Measurements from ENCODE around the gene BTBD19.
A peak's percentile ranks its signal among the peaks of the same experiment; 100 is the strongest.
"Not testable (repeated sequence)": the region's sequence is repeated elsewhere in the genome, so short reads cannot be mapped to it uniquely, and the experiment has no call there.

The BTBD19 gene, protein sequence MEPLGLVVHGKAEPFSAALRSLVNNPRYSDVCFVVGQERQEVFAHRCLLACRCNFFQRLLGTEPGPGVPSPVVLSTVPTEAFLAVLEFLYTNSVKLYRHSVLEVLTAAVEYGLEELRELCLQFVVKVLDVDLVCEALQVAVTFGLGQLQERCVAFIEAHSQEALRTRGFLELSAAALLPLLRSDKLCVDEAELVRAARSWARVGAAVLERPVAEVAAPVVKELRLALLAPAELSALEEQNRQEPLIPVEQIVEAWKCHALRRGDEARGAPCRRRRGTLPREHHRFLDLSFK

DNA sequence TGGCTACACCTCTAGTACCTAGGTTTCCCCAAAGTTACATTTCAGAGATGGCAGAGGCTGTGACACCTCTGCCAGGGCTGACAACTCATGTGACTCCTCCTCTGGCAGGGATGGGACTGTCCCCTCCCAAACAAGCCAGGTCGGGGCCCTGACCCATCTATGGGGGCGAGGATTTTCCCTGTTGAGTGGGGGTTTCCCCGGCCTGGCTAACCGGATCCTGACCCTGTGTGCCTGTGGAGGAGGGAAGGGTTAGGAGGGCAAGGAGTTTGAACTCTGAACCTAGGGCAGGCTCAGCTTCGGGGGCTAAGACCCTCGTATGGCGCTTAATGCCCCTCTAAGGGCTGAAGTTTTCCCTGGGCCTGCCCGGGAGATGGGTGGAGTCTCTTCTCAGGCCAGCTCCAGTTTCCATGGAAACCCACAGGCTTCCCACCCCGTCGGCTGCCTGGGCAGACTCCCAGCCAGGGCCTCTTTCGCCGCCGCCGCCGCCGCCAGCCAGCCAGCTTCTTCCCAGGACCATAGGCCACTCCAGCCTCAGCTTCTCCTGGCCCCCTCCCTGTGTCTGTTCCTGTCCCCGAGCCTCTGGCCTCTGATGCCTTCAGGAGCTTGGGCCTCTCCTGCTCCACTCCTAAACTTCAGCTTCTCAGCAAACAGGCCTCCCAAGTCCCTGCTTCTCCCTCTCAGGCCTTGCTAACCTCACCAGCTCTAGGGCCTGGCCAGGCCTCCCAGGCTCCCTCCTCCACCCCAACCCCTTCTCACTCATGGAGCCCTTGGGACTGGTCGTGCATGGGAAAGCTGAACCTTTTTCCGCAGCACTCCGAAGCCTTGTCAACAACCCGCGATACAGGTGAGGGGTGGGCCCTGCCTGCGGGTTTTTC lies at the start of gene BTBD19:
TSS of gene BTBD19 (plus strand) at position 461 of the 875 bp plus-strand sequence. CDS start at position 759, 298 bp downstream.
- DNase-seq (ENCODE audit: low spot score), result peak; percentile 90
- peak within 1 kb of the TSS; percentile 79 for H3K4me3 Mint-ChIP-seq
- peaks cover 57% of the 10 kb centered on the region for H3K36me3 Mint-ChIP-seq (ENCODE audit: low read depth)
- H3K27me3 Mint-ChIP-seq (ENCODE audit: low read depth), result no peaks in the 10 kb centered on the region
- peak within 1 kb of the TSS; percentile 99 for H3K27ac Mint-ChIP-seq
- peaks cover 60% of the 10 kb centered on the region for H3K4me1 Mint-ChIP-seq (ENCODE audit: low read depth)
- H3K9me3 Mint-ChIP-seq, result no peaks in the 10 kb centered on the region

DNA sequence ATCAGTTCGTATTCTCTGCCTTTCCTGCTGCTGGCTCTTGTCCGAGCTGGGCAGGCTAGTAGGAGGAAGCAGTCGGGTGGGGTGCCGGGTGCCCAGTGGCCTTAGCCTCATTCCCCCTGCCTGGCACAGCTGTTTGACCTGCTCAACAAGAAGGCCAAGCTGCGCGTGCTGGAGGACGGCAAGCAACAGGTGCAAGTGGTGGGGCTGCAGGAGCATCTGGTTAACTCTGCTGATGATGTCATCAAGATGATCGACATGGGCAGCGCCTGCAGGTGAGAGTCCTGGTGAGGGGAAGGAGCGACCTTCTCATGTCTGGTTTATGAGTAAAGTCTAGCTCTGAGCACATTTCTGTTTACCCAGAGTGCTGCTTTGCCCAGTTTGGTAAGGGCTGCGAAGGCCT lies 49.2 kb upstream of the BTBD19 start:
- Mint-ChIP-seq H3K27ac (no peak overlapping the region), H3K36me3 (ENCODE audit: low read depth) (peaks cover 71% of the 10 kb centered on the region), H3K4me1 (ENCODE audit: low read depth) (peaks cover 4% of the 10 kb centered on the region), H3K9me3 (no peaks in the 10 kb centered on the region), H3K4me3 (no peak overlapping the region), H3K27me3 (ENCODE audit: low read depth) (no peaks in the 10 kb centered on the region)
- DNase-seq (ENCODE audit: low spot score), result no peak

DNA sequence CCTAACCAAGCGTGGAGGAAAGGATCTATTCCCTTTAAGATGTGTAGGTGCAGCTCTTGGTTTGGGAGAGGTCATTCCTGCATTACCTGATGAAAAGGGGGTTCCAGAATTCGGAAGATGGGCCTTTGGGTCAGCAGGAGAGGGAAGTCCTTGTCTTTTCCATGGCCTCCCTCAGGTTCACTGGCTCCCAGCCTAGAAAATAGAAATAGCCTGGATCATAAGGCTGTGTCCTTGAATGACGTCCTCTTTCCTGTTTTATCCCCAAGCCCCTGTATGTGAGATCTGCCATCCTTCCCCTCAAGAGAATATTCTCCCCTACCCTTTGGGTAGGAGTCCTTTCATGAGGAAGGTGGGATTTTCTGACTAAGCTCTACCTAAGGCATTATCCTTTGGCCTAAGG lies 47.4 kb upstream of the BTBD19 start:
- no peak overlapping the region for H3K27ac Mint-ChIP-seq
- H3K27me3 Mint-ChIP-seq (ENCODE audit: low read depth), result no peaks in the 10 kb centered on the region
- H3K4me3 Mint-ChIP-seq, result no peak overlapping the region
- DNase-seq (ENCODE audit: low spot score), result no peak
- peaks cover 4% of the 10 kb centered on the region for H3K4me1 Mint-ChIP-seq (ENCODE audit: low read depth)
- no peaks in the 10 kb centered on the region for H3K9me3 Mint-ChIP-seq
- H3K36me3 Mint-ChIP-seq (ENCODE audit: low read depth), result peaks cover 65% of the 10 kb centered on the region

DNA sequence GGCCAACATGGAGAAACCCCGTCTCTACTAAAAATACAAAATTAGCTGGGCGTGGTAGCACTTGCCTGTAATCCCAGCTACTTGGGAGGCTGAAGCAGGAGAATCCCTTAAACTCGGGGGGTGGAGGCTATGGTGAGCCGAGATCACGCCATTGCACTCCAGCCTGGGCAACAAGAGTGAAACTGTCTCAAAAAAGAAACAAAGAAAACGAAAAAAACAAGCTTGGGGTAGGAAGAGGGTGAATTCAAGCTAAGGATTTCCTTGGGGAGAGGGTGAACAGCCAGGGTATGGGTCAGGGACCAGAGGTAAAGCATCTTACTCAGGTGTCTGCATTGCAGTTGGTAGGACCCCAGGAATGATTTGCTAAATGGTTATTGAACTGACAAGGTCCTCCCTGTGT lies 41.9 kb upstream of the BTBD19 start:
- not testable (repeated sequence) for H3K4me3 Mint-ChIP-seq; H3K27ac Mint-ChIP-seq; H3K9me3 Mint-ChIP-seq; DNase-seq (ENCODE audit: low spot score); H3K27me3 Mint-ChIP-seq (ENCODE audit: low read depth); H3K4me1 Mint-ChIP-seq (ENCODE audit: low read depth)
- H3K36me3 Mint-ChIP-seq (ENCODE audit: low read depth), result peaks cover 36% of the 10 kb centered on the region

DNA sequence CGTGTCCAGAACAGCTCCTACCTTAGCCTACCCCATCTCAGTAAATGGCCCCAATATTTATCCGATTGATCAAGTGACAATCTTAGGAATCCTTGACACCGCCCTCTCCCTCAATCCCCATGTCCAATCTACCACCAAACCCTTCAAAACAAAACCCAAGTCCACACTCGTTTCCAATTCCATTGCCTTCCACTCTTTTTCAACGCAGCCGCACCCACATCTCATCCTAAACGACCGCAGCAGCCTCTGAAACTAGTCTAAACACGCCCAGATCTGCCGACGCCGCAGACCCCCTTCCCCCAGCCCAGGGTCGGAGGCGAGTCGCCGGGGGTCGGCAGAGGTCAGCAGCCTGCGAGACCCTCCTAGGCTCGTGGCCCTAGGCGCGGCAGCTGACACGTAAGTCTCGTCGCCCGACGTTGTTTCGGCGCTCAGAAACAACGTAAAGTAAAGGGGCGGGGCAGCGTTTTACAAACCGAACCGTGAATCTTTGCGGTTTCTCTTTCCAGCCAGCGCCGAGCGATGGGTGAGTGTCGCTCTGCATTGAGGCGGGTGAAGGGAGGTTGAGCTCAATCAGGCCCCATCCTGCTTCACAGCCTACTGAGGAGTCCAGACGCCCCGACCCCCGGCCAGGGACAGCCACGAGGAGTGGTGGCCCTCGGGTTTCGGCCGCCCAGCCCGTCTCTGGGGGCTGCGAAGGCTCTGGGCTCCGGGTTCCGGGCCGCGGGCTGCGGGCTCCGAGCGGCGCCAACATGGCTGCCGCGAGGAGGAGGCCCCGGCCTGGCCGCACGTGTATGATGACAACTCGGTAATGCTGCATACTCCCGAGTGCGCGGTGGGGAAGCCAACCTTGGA lies 33.0 kb upstream of the BTBD19 start, which contains the start of gene RPS8:
TSS of gene RPS8 (plus strand) at position 463 of the 852 bp plus-strand sequence. CDS start at position 520, 57 bp downstream.
- Mint-ChIP-seq H3K9me3 (no peaks in the 10 kb centered on the region), H3K36me3 (ENCODE audit: low read depth) (peaks cover 46% of the 10 kb centered on the region), H3K27ac (peak within 1 kb of the TSS; percentile 98), H3K27me3 (ENCODE audit: low read depth) (no peaks in the 10 kb centered on the region), H3K4me1 (ENCODE audit: low read depth) (peaks cover 27% of the 10 kb centered on the region), H3K4me3 (peak within 1 kb of the TSS; percentile 94)
- DNase-seq (ENCODE audit: low spot score), result peak; percentile 90

DNA sequence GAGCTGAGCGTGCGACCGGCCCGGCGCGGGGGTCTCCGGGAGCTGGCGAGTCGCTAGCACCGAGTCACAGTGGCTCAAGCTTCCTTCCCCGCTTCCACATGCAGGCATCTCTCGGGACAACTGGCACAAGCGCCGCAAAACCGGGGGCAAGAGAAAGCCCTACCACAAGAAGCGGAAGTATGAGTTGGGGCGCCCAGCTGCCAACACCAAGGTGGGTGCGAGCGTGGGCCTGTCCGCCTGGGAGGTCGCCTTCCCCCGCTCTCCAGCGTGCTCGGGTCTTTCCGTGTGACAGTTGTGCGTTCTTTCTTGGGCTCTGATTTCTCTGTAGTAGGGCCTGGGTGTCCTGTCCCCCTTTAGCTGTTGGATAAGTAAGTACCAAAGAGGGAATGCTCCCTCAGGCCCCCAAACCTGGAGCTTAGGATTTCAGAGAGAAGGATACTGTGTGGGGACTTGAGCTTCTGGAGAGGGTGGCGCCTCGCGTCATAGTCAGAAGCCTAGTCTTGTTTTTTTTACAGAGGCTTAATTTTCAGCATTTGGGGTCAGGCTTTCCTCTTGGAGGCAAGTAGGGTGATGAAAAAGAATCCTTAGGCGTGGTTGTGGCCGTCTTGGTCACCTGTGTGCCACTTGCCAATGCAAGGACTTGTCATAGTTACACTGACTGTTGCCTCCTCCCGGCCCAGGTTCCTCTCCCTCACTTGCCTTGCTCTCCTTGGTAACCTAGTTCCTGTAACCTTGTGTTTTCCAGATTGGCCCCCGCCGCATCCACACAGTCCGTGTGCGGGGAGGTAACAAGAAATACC lies 32.2 kb upstream of the BTBD19 start:
- H3K27me3 Mint-ChIP-seq (ENCODE audit: low read depth), result no peaks in the 10 kb centered on the region
- no peaks in the 10 kb centered on the region for H3K9me3 Mint-ChIP-seq
- H3K4me1 Mint-ChIP-seq (ENCODE audit: low read depth), result peaks cover 30% of the 10 kb centered on the region
- peaks cover 55% of the 10 kb centered on the region for H3K36me3 Mint-ChIP-seq (ENCODE audit: low read depth)
- DNase-seq (ENCODE audit: low spot score), result peak; percentile 27
- H3K27ac Mint-ChIP-seq, result peak overlapping the region; percentile 94
- peak overlapping the region; percentile 94 for H3K4me3 Mint-ChIP-seq

DNA sequence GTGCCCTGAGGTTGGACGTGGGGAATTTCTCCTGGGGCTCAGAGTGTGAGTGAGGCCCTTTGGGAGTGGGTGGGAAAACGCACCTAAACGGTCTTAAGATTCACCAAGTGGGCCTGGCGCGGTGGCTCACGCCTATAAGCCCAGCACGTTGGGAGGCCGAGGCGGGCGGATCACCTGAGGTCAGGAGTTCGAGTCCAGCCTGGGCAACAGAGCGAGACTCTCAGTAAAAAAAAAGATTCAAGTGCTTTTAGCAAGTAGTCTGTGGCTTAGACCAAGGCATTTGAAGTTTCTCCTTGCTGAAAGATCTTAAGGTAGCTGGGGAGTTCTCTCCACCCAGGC lies 31.6 kb upstream of the BTBD19 start:
- H3K4me1 Mint-ChIP-seq (ENCODE audit: low read depth), result peaks cover 31% of the 10 kb centered on the region
- peak overlapping the region; percentile 94 for H3K27ac Mint-ChIP-seq
- no peaks in the 10 kb centered on the region for H3K9me3 Mint-ChIP-seq
- H3K27me3 Mint-ChIP-seq (ENCODE audit: low read depth), result no peaks in the 10 kb centered on the region
- no peak for DNase-seq (ENCODE audit: low spot score)
- H3K4me3 Mint-ChIP-seq, result peak overlapping the region; percentile 94
- peaks cover 60% of the 10 kb centered on the region for H3K36me3 Mint-ChIP-seq (ENCODE audit: low read depth)

DNA sequence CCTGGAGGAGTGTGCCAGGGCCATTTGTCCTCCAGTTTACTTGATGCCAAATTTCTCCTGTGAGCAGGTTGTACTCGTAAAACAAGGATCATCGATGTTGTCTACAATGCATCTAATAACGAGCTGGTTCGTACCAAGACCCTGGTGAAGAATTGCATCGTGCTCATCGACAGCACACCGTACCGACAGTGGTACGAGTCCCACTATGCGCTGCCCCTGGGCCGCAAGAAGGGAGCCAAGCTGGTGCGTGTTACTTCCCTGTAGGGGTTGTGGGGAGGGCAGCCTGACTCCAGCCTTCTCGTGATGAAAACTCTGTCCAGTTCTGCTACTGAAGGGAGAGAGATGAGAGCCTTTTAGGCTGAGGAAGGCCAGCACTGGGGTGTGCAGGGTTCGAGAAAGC lies 30.8 kb upstream of the BTBD19 start:
- peaks cover 31% of the 10 kb centered on the region for H3K4me1 Mint-ChIP-seq (ENCODE audit: low read depth)
- H3K36me3 Mint-ChIP-seq (ENCODE audit: low read depth), result peaks cover 64% of the 10 kb centered on the region
- no peak for DNase-seq (ENCODE audit: low spot score)
- no peaks in the 10 kb centered on the region for H3K27me3 Mint-ChIP-seq (ENCODE audit: low read depth)
- no peaks in the 10 kb centered on the region for H3K9me3 Mint-ChIP-seq
- peak overlapping the region; percentile 62 for H3K27ac Mint-ChIP-seq
- H3K4me3 Mint-ChIP-seq, result peak overlapping the region; percentile 94

DNA sequence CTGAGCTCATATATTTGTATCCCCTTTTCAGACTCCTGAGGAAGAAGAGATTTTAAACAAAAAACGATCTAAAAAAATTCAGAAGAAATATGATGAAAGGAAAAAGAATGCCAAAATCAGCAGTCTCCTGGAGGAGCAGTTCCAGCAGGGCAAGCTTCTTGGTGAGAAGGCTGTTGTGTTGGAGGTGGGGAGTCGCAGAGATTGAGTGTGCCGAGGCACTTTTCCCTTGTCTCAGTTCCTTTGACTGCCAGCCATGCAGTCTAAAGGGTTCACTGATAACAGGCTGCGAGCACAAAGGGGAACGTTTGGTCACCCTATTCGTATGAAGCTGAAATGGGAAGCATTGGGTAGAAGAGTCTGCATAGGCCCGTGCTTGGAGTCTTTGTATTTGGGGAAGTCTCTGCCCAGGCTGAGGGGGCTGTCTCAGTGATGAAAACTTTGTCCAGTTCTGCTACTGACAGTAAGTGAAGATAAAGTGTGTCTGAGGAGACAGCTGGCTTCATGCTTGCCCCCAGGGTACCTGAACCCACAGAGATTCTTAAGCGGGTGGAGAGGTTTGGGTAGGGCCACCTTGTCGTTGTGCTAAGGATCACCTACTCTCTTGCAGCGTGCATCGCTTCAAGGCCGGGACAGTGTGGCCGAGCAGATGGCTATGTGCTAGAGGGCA lies 30.2 kb upstream of the BTBD19 start:
- no peak for DNase-seq (ENCODE audit: low spot score)
- Mint-ChIP-seq H3K9me3 (no peaks in the 10 kb centered on the region), H3K4me3 (peak overlapping the region; percentile 94), H3K36me3 (ENCODE audit: low read depth) (peaks cover 67% of the 10 kb centered on the region), H3K27me3 (ENCODE audit: low read depth) (no peaks in the 10 kb centered on the region), H3K4me1 (ENCODE audit: low read depth) (peaks cover 31% of the 10 kb centered on the region), H3K27ac (peak overlapping the region; percentile 62)

DNA sequence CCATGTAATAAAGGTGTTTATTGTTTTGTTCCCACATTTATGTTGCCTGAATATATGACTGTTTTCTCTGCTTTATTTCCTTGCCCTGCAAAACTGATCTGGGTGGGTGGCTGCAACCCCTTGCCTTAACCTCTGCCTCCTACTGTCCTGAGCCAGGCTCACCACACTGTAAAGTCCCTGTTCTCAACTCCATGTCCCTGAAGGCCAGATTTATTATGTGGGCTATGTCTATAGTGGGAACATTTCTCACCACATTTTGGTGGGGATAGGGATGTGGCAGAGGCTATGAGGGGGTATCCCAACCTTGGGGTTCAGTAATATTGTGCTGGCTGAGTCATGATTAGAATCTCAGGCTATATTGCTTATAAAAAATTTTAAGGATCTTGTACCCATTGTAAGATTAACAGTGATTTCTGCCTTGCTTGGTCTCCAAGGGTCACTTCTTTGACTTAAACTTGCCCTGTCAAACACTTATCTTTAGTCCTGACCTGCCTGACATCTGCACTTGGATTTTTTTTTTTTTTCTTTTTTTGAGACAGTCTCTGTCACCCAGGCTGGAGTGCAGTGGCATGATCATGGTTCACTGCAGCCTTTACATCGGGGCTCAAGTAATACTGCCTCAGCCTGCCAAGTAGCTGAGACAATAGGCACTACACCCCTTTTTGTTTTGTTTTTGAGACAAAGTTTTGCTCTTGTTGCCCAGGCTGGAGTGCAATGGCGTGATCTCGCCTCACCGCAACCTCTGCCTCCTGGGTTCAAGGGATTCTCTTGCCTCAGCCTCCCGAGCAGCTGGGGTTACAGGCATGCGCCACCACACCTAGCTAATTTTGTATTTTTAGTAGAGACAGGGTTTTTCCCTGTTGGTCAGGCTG lies 29.4 kb upstream of the BTBD19 start:
- DNase-seq (ENCODE audit: low spot score), result no peak
- H3K4me1 Mint-ChIP-seq (ENCODE audit: low read depth), result peaks cover 36% of the 10 kb centered on the region
- H3K27me3 Mint-ChIP-seq (ENCODE audit: low read depth), result no peaks in the 10 kb centered on the region
- peak overlapping the region; percentile 49 for H3K27ac Mint-ChIP-seq
- peaks cover 71% of the 10 kb centered on the region for H3K36me3 Mint-ChIP-seq (ENCODE audit: low read depth)
- peak overlapping the region; percentile 94 for H3K4me3 Mint-ChIP-seq
- no peaks in the 10 kb centered on the region for H3K9me3 Mint-ChIP-seq

DNA sequence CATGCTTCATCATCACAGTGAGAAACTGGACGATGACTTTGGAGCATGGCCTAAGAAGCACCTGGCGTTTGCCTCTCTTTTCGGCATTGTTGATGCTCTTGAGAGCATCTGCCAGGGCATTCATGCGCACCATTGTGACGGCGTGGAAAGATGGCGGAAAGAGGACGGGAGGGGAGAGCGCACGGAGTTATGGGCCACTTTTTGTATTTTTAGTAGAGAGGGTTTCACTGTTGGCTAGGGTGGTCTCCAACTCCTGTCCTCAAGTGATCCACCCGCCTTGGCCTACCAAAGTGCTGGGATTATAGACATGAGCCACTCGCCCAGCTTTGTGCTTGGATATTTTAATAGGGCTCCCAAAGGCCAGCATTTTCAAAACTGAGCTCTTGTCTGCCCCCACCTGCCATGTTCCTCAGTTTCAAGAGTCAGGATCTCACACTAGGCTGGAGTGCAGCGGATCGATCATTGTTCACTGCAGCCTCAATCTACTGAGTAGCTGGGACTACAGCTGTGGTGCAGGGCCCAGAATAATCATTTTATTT lies 27.7 kb upstream of the BTBD19 start:
- H3K4me3 Mint-ChIP-seq, result no peak overlapping the region
- peaks cover 67% of the 10 kb centered on the region for H3K36me3 Mint-ChIP-seq (ENCODE audit: low read depth)
- H3K4me1 Mint-ChIP-seq (ENCODE audit: low read depth), result peaks cover 39% of the 10 kb centered on the region

DNA sequence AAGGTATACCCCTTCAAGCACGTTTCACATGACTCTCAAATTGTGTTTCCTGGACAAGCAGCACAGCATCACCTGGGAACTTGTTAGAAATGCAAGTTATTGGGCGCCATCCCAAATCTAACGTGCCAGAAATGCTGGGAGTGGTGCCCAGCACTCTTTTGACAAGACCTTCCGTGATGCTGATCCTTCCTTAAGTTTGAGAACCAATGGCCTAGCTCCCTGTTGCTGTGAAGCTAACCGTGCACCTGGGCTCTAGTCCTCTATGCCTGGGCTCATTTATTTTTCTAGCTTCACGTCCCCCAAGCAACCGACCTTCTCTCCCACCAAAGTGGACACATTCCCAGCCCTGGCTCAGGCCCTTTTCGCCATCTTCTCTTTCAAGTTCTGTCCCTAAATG lies 24.6 kb upstream of the BTBD19 start:
- Mint-ChIP-seq H3K9me3 (no peaks in the 10 kb centered on the region), H3K4me1 (ENCODE audit: low read depth) (peaks cover 31% of the 10 kb centered on the region), H3K27ac (peak overlapping the region; percentile 49)

More for the DNA sequence above, 27.7 kb upstream of the BTBD19 start:
- peak overlapping the region; percentile 45 for H3K27ac Mint-ChIP-seq
- no peak for DNase-seq (ENCODE audit: low spot score)
- no peaks in the 10 kb centered on the region for H3K9me3 Mint-ChIP-seq
- H3K27me3 Mint-ChIP-seq (ENCODE audit: low read depth), result no peaks in the 10 kb centered on the region

More for the DNA sequence above, 24.6 kb upstream of the BTBD19 start:
- Mint-ChIP-seq H3K36me3 (ENCODE audit: low read depth) (peaks cover 37% of the 10 kb centered on the region), H3K27me3 (ENCODE audit: low read depth) (no peaks in the 10 kb centered on the region), H3K4me3 (peak overlapping the region; percentile 53)
- no peak for DNase-seq (ENCODE audit: low spot score)
